SK-N-MC (cell line): Measurements from ENCODE around the gene DCLK1.

Source experiments
- DNase-seq: peaks from one replicate; pipeline ENCODE4 v3.0.0-alpha.2; 2011; ENCODE audit warnings: low read depth, low spot score
- H3K27ac ChIP-seq: fragments of 200-600 bp; sonication (generic); 2 replicates; pipeline ENCODE4 v1.5.1; 2016; ENCODE audit warnings: mixed run types
- H3K36me3 ChIP-seq: fragments of 200-600 bp; sonication (generic); 2 replicates; pipeline ENCODE4 v1.6.1; 2017; ENCODE audit warnings: antibody characterized with exemption, low read length, mixed read lengths; ENCODE audit not compliant: insufficient read depth
- H3K4me3 ChIP-seq: fragments of 200-600 bp; sonication (generic); 2 replicates; pipeline ENCODE4 v1.5.1; 2016
- H3K9ac ChIP-seq: fragments of 200-600 bp; sonication (generic); 2 replicates; pipeline ENCODE4 v1.8.0; 2017; ENCODE audit warnings: mixed run types, mixed read lengths; ENCODE audit not compliant: insufficient read length
- H3K9me3 ChIP-seq: fragments of 200-600 bp; sonication (generic); 2 replicates; pipeline ENCODE4 v1.6.1; 2017; ENCODE audit warnings: low read depth, mild to moderate bottlenecking, antibody characterized with exemption, low read length, moderate library complexity, mixed read lengths
- EZH2 ChIP-seq: fragments of 200-600 bp; sonication (generic); IDR thresholded peaks from one replicate; pipeline ENCODE4 v1.6.1; 2017; ENCODE audit warnings: antibody characterized with exemption
- FOXP2 ChIP-seq: optimal IDR thresholded peaks from 2 replicates; pipeline ENCODE3; 2011; ENCODE audit warnings: mild to moderate bottlenecking, moderate library complexity; ENCODE audit not compliant: insufficient read depth; ENCODE audit errors: extremely low read length, control extremely low read depth
- POLR2AphosphoS5 ChIP-seq: IDR thresholded peaks from 2 replicates; pipeline ENCODE4 v1.6.1; 2012; ENCODE audit warnings: mild to moderate bottlenecking, low read depth, low read length, borderline replicate concordance

DCLK1 gene

DNA sequence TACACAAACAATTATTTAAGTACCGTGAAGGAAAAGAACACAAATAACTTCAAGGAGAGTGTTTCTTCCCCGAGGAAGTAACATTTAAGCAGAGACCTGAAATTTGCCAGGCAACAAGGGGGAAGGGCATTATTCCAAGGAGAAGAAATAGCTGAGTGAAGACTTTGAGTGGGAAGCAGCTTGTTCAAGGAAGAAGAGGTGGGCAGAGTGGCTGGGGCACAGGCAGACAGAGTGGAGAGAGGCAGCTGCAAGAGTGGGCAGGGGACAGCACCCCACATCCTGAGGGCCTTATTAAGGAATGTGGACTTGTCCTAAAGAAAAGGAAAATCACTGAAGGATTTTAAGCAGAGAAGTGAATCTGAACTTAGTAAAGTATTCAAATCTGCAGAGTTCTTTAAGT is 4.7 kb upstream of the DCLK1 start:
- H3K36me3 ChIP-seq, result no peaks in the 10 kb centered on the region
- H3K27ac ChIP-seq, result no peak overlapping the region
- no peak overlapping the region for H3K9ac ChIP-seq
- no peaks in the 10 kb centered on the region for H3K9me3 ChIP-seq
- no peak for DNase-seq
- no peak for TF ChIP-seq POLR2AphosphoS5
- TF ChIP-seq EZH2, result no peak
- TF ChIP-seq FOXP2, result no peak
- H3K4me3 ChIP-seq, result no peak overlapping the region

DNA sequence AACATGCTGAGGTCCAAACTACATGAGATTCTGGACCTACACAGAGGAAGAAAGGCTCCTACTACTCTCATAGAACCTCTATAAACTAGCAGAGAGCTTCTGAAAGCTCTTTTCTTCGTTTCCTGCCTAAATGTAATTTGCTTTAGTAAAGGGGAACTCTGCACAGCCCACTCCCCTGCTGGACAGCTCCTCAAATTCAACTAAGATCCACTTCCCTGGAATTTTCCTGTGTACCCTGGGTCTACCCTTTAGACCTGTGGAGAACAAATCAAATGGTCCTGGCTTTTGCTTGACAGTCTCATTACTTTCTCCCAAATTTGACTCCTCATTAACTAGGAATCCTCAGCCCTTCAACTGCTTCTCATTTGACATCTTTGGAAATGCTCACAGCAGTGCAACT is 3.5 kb upstream of the DCLK1 start:
- Histone ChIP-seq H3K9ac (no peak overlapping the region), H3K36me3 (no peaks in the 10 kb centered on the region), H3K9me3 (no peaks in the 10 kb centered on the region), H3K4me3 (no peak overlapping the region), H3K27ac (no peak overlapping the region)
- no peak for DNase-seq
- TF ChIP-seq EZH2 (no peak), FOXP2 (no peak)

- TF ChIP-seq FOXP2 (no peak), EZH2 (no peak)
- H3K36me3 ChIP-seq, result no peaks in the 10 kb centered on the region
- no peak overlapping the region for H3K4me3 ChIP-seq
- H3K27ac ChIP-seq, result no peak overlapping the region
- no peak overlapping the region for H3K9ac ChIP-seq
- no peaks in the 10 kb centered on the region for H3K9me3 ChIP-seq
- no peak for DNase-seq
These were observed 2.9 kb upstream of the DCLK1 start for GRCh38 chr13:36133950-36134626.

- no peak overlapping the region for H3K27ac ChIP-seq
- H3K9me3 ChIP-seq, result no peaks in the 10 kb centered on the region
- H3K4me3 ChIP-seq, result no peak overlapping the region
- TF ChIP-seq EZH2 (no peak), FOXP2 (no peak), POLR2AphosphoS5 (no peak)
- no peaks in the 10 kb centered on the region for H3K36me3 ChIP-seq
- H3K9ac ChIP-seq, result no peak overlapping the region
- DNase-seq, result no peak
These were observed 1.2 kb upstream of the DCLK1 start for GRCh38 chr13:36132376-36132775.

GRCh38 chr13:36131931-36132297 is 732 bp upstream of the DCLK1 start:
- Histone ChIP-seq H3K4me3 (no peak overlapping the region), H3K9me3 (no peaks in the 10 kb centered on the region), H3K36me3 (no peaks in the 10 kb centered on the region), H3K27ac (no peak overlapping the region), H3K9ac (no peak overlapping the region)
- TF ChIP-seq FOXP2 (no peak), EZH2 (no peak), POLR2AphosphoS5 (no peak)
- no peak for DNase-seq

DNA sequence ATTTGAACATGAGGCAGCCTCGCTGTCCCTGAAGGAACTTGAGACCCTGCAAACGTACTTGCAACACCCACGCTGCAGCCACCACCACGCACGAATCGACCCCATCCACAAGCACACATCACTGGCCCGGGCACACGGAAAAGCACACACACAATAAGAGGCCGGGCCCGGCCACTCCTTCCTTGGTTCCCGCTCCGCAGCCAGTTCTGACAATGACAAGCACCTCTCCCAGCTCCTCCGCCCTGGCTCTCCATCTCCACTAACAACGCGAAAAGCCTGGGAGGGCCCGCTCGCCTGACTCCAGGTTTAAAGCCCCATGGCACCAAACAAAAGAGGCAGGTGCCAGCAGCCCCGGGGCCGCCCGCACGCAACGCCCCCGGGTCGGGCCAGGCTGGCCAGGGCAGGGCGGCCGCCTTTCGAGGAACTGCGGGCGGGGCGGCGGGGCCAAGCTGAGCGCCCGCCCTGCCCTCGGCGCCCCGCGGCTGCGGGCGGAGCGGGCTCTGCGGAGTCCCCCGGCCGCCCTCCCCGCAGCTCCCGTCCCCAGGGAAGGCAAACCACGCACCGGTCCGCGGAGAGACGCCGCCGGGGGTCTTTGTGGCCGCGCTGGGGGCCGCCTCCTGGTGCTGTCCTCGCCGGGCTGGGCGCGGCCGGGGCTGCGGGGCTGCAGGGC is 495 bp downstream of the DCLK1 start:
- H3K27ac ChIP-seq, result no peak overlapping the region
- no peaks in the 10 kb centered on the region for H3K36me3 ChIP-seq
- peak overlapping the region; percentile 75 for H3K4me3 ChIP-seq
- TF ChIP-seq FOXP2, result no peak
- TF ChIP-seq POLR2AphosphoS5, result no peak
- TF ChIP-seq EZH2, result peak; percentile 60
- DNase-seq, result no peak
- no peak overlapping the region for H3K9ac ChIP-seq
- no peaks in the 10 kb centered on the region for H3K9me3 ChIP-seq

DNA sequence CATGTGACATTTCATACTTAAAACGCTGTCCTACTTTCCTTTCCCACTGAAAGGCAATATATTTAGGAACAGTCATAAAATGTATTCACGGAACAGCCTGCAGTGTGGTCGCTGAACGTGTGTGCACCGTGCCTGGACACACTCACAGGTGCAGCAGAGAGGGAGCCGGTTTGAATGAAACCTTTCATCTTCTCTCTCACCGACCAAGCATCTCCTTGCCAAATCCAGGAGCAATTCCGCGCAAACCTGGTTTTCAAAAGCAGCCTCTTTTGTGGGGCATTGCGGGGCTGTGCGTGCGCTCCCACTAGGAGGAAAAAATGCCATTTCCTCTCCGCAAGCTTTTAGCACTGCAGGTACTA is 1.0 kb downstream of the DCLK1 start:
- Histone ChIP-seq H3K4me3 (no peak overlapping the region), H3K9me3 (no peaks in the 10 kb centered on the region), H3K27ac (no peak overlapping the region), H3K9ac (no peak overlapping the region), H3K36me3 (no peaks in the 10 kb centered on the region)
- TF ChIP-seq POLR2AphosphoS5 (no peak), FOXP2 (no peak), EZH2 (no peak)
- DNase-seq, result no peak

DNA sequence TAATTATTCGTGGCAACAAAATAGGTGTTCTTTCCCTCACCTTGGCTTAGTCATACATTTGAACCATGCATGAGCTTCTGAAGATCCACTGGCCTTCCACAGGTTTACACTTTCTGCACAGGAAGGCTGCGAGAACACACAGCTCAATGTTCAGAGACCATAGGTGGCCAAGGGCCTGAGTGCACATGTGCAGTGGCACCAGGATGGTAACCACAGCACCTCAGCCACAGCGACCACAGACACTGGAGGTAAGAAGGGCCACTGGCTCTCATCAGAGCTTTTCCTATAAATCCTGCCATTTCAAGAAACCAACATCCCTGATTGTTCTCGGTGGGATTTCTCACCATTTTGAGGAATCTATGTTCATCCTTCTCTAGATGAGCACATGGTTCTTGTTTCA is 1.6 kb downstream of the DCLK1 start:
- DNase-seq, result no peak
- Histone ChIP-seq H3K9ac (no peak overlapping the region), H3K36me3 (no peaks in the 10 kb centered on the region), H3K9me3 (no peaks in the 10 kb centered on the region), H3K4me3 (no peak overlapping the region), H3K27ac (no peak overlapping the region)
- TF ChIP-seq FOXP2, result no peak
- no peak for TF ChIP-seq EZH2
- no peak for TF ChIP-seq POLR2AphosphoS5

DNA sequence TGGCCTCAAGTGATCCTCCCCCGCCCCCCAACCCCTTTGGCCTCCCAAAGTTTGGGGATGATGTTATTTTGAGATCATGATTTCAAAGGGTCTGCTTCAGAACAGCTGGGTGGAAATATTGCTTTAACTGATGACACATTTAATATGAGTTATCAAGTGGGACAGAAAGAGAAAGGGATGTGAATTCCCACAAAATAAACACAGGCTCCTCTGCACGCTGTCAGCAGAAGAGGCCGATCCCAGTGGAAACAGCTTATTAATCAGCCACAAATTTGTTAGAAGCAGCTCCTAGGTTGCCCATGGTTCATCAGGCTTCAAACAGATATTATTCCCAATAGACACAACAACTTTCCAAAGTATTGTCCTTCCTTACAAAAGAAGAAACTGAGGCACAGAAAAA is 4.7 kb downstream of the DCLK1 start:
- H3K9me3 ChIP-seq, result no peaks in the 10 kb centered on the region
- TF ChIP-seq FOXP2, result no peak
- DNase-seq, result no peak
- no peak overlapping the region for H3K27ac ChIP-seq
- no peaks in the 10 kb centered on the region for H3K36me3 ChIP-seq
- no peak overlapping the region for H3K4me3 ChIP-seq
- H3K9ac ChIP-seq, result no peak overlapping the region
